ENCODE measurements around the gene KRT82. TPM values are rescaled to one million over a fixed set of nuclear protein-coding genes. Genes with fewer than 3 reads are reported as not detected.

KRT82 gene
- total RNA-seq, 1 experiment from 2014 or later: not detected

DNA sequence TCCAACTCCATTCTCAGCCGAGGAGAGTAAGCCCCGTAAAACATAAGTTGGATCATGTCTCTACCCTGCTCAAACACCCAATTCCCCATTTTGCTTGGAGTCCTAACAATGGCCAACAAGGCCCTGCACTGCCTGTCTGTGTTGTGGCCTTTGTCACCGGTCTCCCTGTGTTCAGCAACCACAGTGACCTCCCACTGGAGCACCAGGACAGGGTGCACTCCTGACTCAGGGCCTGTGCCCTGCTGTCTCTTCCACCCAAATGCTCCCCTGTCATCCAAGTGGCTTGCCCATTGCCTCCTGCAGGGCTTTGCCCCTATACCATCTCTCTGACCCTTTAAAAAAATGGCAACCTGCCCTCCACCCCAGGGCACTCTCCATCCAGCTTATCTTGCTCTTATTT is 34.4 kb downstream of the KRT82 start:
- H3K79me2 ChIP-seq (ENCODE audit: insufficient read depth, low read length): no peaks in the 10 kb centered on the region
- no peak overlapping the region; a peak in 1 of 7 replicates for H3K27ac Mint-ChIP-seq
- H3K23me2 ChIP-seq (ENCODE audit: insufficient read length, low read depth, low read length, poor library complexity, severe bottlenecking): no peaks in the 10 kb centered on the region
- H3K9me3 ChIP-seq (ENCODE audit: control insufficient read depth, low read depth, low read length): no peaks in the 10 kb centered on the region
- H4K91ac ChIP-seq (ENCODE audit: insufficient read length, low read depth, low read length): no peak overlapping the region
- peaks cover 10% of the 10 kb centered on the region for H3K27me3 Mint-ChIP-seq (ENCODE audit: low read depth)
- no peak overlapping the region for H3K4me3 Mint-ChIP-seq
- H3K27ac ChIP-seq (ENCODE audit: insufficient read length, low read depth, low read length): no peak overlapping the region
- no peak overlapping the region for H4K8ac ChIP-seq (replicated peaks; ENCODE audit: insufficient read length, low read depth, low read length)
- TF ChIP-seq, protein P1, sequence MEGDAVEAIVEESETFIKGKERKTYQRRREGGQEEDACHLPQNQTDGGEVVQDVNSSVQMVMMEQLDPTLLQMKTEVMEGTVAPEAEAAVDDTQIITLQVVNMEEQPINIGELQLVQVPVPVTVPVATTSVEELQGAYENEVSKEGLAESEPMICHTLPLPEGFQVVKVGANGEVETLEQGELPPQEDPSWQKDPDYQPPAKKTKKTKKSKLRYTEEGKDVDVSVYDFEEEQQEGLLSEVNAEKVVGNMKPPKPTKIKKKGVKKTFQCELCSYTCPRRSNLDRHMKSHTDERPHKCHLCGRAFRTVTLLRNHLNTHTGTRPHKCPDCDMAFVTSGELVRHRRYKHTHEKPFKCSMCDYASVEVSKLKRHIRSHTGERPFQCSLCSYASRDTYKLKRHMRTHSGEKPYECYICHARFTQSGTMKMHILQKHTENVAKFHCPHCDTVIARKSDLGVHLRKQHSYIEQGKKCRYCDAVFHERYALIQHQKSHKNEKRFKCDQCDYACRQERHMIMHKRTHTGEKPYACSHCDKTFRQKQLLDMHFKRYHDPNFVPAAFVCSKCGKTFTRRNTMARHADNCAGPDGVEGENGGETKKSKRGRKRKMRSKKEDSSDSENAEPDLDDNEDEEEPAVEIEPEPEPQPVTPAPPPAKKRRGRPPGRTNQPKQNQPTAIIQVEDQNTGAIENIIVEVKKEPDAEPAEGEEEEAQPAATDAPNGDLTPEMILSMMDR (conservative IDR thresholded peaks at IDR 0.05): no peak
- H4K20me1 ChIP-seq (ENCODE audit: control insufficient read depth, insufficient read depth, insufficient read length): no peaks in the 10 kb centered on the region
- no CpG with 5 or more reads among the region's 3 CpGs for WGBS (ENCODE audit: extremely low coverage, insufficient read length, low lambda C conversion rate)
- H3T11ph ChIP-seq (ENCODE audit: low read length): no peak overlapping the region
- no peak overlapping the region for H2AK5ac ChIP-seq (ENCODE audit: insufficient read length, low read length)
- H3K9ac ChIP-seq (ENCODE audit: extremely low read depth, insufficient read length, low read length): no peak overlapping the region
- no peaks in the 10 kb centered on the region for H3K4me1 ChIP-seq (ENCODE audit: insufficient read depth, low read length)
- H3K79me1 ChIP-seq (ENCODE audit: insufficient read depth, low read depth, low read length, poor library complexity, severe bottlenecking): no peaks in the 10 kb centered on the region
- no peaks in the 10 kb centered on the region for H3K27me3 ChIP-seq (ENCODE audit: insufficient read depth, low read length)
- no peak overlapping the region for H2AFZ ChIP-seq (ENCODE audit: low read length)
- no peaks in the 10 kb centered on the region for H3K36me3 Mint-ChIP-seq (ENCODE audit: insufficient read depth in 1 of 3, low read depth in 3 of 3)
- no peak overlapping the region for H3K23ac ChIP-seq (ENCODE audit: insufficient read length, low read depth, low read length)
- no peak overlapping the region for H2BK120ac ChIP-seq (ENCODE audit: low read depth, low read length, poor library complexity, severe bottlenecking)
- no peak for DNase-seq
- no peak overlapping the region for H3K18ac ChIP-seq (ENCODE audit: insufficient read length, low read depth, low read length)
- H2BK20ac ChIP-seq (ENCODE audit: low read depth, low read length, poor library complexity, severe bottlenecking): no peak overlapping the region
- H3K14ac ChIP-seq (ENCODE audit: insufficient read depth, low read length): no peak overlapping the region
- H3K9me3 Mint-ChIP-seq: no peaks in the 10 kb centered on the region
- peaks cover 0 to 11% of the 10 kb centered on the region in 2 experiments; a peak in 2 of 4 replicates for H3K4me1 Mint-ChIP-seq
- no peak overlapping the region for H3K4me2 ChIP-seq (ENCODE audit: insufficient read depth, insufficient read length, low read length)
- H2BK15ac ChIP-seq (ENCODE audit: low read depth, low read length): no peak overlapping the region
- H3K4ac ChIP-seq (ENCODE audit: low read depth, low read length): no peak overlapping the region
- H2BK12ac ChIP-seq (ENCODE audit: insufficient read length, low read depth, low read length): no peak overlapping the region
- H2BK5ac ChIP-seq (ENCODE audit: insufficient read length, low read length): no peak overlapping the region
- H4K5ac ChIP-seq (ENCODE audit: insufficient read length, low read depth, low read length): no peak overlapping the region
- no peak overlapping the region for H3K56ac ChIP-seq (ENCODE audit: insufficient read length, low read depth, low read length)
